Activated CD8-positive, alpha-beta memory T cell treated with anti-CD3 and anti-CD28 coated beads, Interleukin-2, amount 10 ng/mL, durations not matched to agents 7 days and 5 days (primary cell): ENCODE measurements around the gene DENND2C. TPM values are rescaled to one million over a fixed set of nuclear protein-coding genes. Genes with fewer than 3 reads are reported as not detected.

Experiments
- ATAC-seq: fragments of 150-1000 bp; cut with Tn5 transposase; one replicate; pipeline ENCODE4 v1.10.0; 2021; ENCODE audit warnings: moderate library complexity
- CTCF ChIA-PET: fragments of 350-600 bp; sonication (Branson Sonifier 250); formaldehyde crosslinking; loops from one replicate; lab custom pipeline; 2021; ENCODE audit warnings: antibody characterized with exemption; lab: Charles Lee
- DNase-seq: peaks from one replicate; pipeline ENCODE4 v3.0.0-alpha.2; 2020
- H3K27ac Mint-ChIP-seq: one replicate; pipeline ENCODE4 v1.8.0; 2021; ENCODE audit warnings: mild to moderate bottlenecking, mixed read lengths
- H3K27me3 Mint-ChIP-seq: one replicate; pipeline ENCODE4 v1.8.0; 2021; ENCODE audit warnings: mixed read lengths
- H3K36me3 Mint-ChIP-seq: one replicate; pipeline ENCODE4 v1.8.0; 2021; ENCODE audit warnings: mild to moderate bottlenecking, mixed read lengths
- H3K4me1 Mint-ChIP-seq: one replicate; pipeline ENCODE4 v1.8.0; 2021; ENCODE audit warnings: mixed read lengths
- H3K4me3 Mint-ChIP-seq: one replicate; pipeline ENCODE4 v1.8.0; 2021; ENCODE audit warnings: mild to moderate bottlenecking, moderate library complexity, mixed read lengths
- H3K9me3 Mint-ChIP-seq: one replicate; pipeline ENCODE4 v1.8.0; 2022; ENCODE audit warnings: low read depth, mixed read lengths
- total RNA-seq, 2 experiments: library from RNA; stranded (reverse); gene quantifications; one replicate each; pipeline ENCODE4 v1.2.3, GENCODE V29; 2021

Gene DENND2C
- total RNA-seq, 2 experiments from 2014 or later = 0.29 to 0.35 TPM

GRCh38 chr1:114700036-114700600 is 30.3 kb upstream of the DENND2C start:
- ATAC-seq (no peak), DNase-seq (no peak)
- Mint-ChIP-seq H3K4me1 (no peaks in the 10 kb centered on the region), H3K9me3 (no peaks in the 10 kb centered on the region), H3K27me3 (peaks cover 13% of the 10 kb centered on the region), H3K27ac (no peak overlapping the region), H3K4me3 (no peak overlapping the region), H3K36me3 (peaks cover 1% of the 10 kb centered on the region)
- CTCF ChIA-PET = no interaction called here

DNA sequence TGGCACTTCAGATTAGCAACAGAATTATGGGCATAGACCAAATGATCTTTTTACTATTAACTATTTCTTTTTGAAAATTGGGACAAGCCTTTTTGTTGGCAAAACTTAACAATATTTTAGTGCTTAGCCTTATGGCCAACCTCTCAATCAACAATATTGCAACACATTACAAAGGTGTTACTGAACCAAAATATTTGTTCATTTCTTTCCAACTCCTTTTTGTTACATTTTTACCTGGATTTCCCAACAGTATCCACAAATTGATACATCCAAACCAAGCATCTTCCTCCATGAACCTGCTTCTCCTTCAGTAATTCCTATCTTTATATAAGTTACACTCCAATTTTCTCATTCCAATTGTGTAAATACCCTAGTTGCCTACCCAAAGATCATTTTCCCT is 27.0 kb upstream of the DENND2C start:
- Mint-ChIP-seq H3K4me3 (no peak overlapping the region), H3K27ac (no peak overlapping the region), H3K27me3 (peaks cover 14% of the 10 kb centered on the region), H3K36me3 (no peaks in the 10 kb centered on the region), H3K4me1 (no peaks in the 10 kb centered on the region), H3K9me3 (no peaks in the 10 kb centered on the region)
- DNase-seq = no peak
- CTCF ChIA-PET = no interaction called here
- no peak for ATAC-seq

DNA sequence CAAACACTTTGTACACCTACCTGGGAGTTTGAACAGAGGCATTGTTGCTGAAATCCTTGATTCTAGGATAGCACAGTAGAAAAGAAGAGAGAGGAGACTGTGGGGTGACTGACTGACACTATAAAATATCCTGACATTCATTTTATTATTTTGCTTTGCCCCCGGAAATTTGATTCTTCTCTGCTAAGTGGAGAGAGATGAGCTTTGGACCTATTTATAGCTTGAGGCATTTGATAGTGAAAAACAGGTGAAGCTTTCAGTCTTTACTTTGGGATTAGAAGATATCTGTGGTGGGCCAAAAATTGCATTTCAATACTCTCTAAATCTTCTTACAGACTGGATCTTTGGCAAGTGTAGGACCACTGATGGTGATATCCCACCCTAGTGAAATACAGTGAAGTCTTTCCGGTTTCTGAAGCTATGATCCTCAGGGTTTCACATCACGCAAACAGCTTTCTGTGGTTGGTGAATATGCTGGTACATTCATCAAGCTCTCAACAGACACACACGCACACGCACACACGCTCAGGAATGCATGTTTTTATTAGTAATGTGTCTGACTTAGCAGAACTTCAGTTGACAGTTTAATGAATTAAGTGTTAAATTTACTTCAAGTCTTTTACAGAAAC is 25.7 kb upstream of the DENND2C start, which contains the start of gene AMPD1:
TSS of gene AMPD1 (minus strand) at position 117 of the 629 bp plus-strand sequence. CDS start at position 42, 75 bp downstream.
- DNase-seq (no peak), ATAC-seq (no peak)
- Mint-ChIP-seq H3K36me3 (no peaks in the 10 kb centered on the region), H3K9me3 (no peaks in the 10 kb centered on the region), H3K4me3 (no peak within 1 kb of the TSS), H3K4me1 (no peaks in the 10 kb centered on the region), H3K27me3 (peaks cover 14% of the 10 kb centered on the region), H3K27ac (no peak within 1 kb of the TSS)
- CTCF ChIA-PET = interaction anchor here (1.1 kb wide), 1 partner anchor 348 kb away, joined by 4 read pairs; no protein-coding TSS in a partner anchor

- no peaks in the 10 kb centered on the region for H3K9me3 Mint-ChIP-seq
- no peaks in the 10 kb centered on the region for H3K36me3 Mint-ChIP-seq
- DNase-seq (no peak), ATAC-seq (no peak)
- no peaks in the 10 kb centered on the region for H3K4me1 Mint-ChIP-seq
- peaks cover 14% of the 10 kb centered on the region for H3K27me3 Mint-ChIP-seq
- H3K27ac Mint-ChIP-seq = no peak overlapping the region
- CTCF ChIA-PET = interaction anchor here (1.1 kb wide), 1 partner anchor 347 kb away, joined by 4 read pairs; no protein-coding TSS in a partner anchor
- H3K4me3 Mint-ChIP-seq = no peak overlapping the region
Measured at GRCh38 chr1:114694540-114695310, 24.9 kb upstream of the DENND2C start.

- Mint-ChIP-seq H3K36me3 (no peaks in the 10 kb centered on the region), H3K4me3 (no peak overlapping the region), H3K27me3 (peaks cover 20% of the 10 kb centered on the region), H3K9me3 (no peaks in the 10 kb centered on the region), H3K27ac (no peak overlapping the region), H3K4me1 (no peaks in the 10 kb centered on the region)
- ATAC-seq (no peak), DNase-seq (no peak)
- CTCF ChIA-PET = no interaction called here
Measured at GRCh38 chr1:114692947-114693346, 23.1 kb upstream of the DENND2C start.

DNA sequence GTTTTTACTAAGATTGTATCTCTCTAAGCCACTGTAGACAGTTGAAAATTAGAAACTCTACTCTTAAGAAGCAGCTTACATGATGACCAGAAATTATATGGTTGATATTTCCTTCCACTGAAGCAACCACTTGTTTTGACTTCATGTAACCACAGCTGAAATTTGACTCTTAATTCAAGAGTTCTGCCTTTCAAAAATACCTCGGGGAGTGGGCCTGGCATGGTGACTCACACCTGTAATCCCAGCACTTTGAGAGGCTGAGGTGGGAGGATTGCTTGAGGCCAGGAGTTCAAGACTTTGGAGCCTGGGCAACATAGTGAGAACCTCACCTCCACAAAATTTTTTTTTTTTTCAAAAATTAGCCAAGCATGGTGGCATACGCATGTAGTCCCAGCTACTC is 21.2 kb upstream of the DENND2C start:
- no peaks in the 10 kb centered on the region for H3K36me3 Mint-ChIP-seq
- no peaks in the 10 kb centered on the region for H3K9me3 Mint-ChIP-seq
- H3K27ac Mint-ChIP-seq = no peak overlapping the region
- H3K4me3 Mint-ChIP-seq = no peak overlapping the region
- no peak for ATAC-seq
- no peaks in the 10 kb centered on the region for H3K4me1 Mint-ChIP-seq
- CTCF ChIA-PET = no interaction called here
- peaks cover 31% of the 10 kb centered on the region for H3K27me3 Mint-ChIP-seq
- no peak for DNase-seq

DNA sequence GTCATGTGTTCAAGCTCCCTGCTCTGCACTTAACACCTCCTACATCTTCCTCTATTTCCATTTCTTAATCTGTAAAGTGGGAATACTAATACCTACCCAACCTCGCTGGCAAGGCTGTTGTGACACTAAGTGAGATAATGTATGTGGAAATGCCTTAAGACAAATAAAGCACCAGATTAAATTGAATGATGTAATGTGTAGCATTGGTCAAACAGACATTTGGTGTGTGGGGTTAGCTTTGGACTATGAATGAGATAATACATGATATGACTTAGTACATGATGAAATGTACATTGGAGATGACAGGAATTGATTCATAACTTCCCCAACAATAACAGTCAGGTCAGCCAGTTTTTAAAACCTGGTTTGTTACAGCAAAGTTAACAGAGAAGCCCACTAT is 20.3 kb upstream of the DENND2C start:
- DNase-seq (no peak), ATAC-seq (no peak)
- H3K4me3 Mint-ChIP-seq = no peak overlapping the region
- H3K27me3 Mint-ChIP-seq = peaks cover 34% of the 10 kb centered on the region
- H3K9me3 Mint-ChIP-seq = no peaks in the 10 kb centered on the region
- H3K36me3 Mint-ChIP-seq = no peaks in the 10 kb centered on the region
- no peak overlapping the region for H3K27ac Mint-ChIP-seq
- no peaks in the 10 kb centered on the region for H3K4me1 Mint-ChIP-seq
- CTCF ChIA-PET = interaction anchor here (1.2 kb wide), 1 partner anchor 12 kb away, joined by 3 read pairs; no protein-coding TSS in a partner anchor

- CTCF ChIA-PET = no interaction called here
- no peak for DNase-seq
- H3K27ac Mint-ChIP-seq = no peak overlapping the region
- H3K36me3 Mint-ChIP-seq = no peaks in the 10 kb centered on the region
- no peaks in the 10 kb centered on the region for H3K4me1 Mint-ChIP-seq
- no peak overlapping the region for H3K4me3 Mint-ChIP-seq
- H3K27me3 Mint-ChIP-seq = peaks cover 42% of the 10 kb centered on the region
- ATAC-seq = no peak
- no peaks in the 10 kb centered on the region for H3K9me3 Mint-ChIP-seq
Measured at GRCh38 chr1:114688526-114688925, 18.7 kb upstream of the DENND2C start.

DNA sequence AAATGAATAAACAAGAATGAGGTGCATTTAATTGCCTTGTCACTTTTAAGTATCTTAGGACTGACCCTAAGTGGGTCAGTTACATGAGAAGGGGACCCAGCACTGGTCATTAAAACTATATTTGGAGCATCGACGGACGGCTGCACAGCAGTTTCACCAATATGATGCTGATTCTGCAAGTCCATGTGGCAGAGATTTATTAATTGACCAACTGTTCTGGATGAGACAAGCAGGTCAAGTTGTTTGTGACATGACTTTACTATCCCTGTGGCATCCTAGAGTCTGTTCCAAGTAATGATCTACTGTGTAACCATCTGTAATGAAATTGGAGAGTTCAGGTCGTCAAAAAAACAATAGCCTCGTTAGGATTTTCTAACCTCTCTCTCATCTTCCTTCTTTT is 16.0 kb upstream of the DENND2C start:
- Mint-ChIP-seq H3K27me3 (peaks cover 47% of the 10 kb centered on the region), H3K36me3 (no peaks in the 10 kb centered on the region), H3K27ac (no peak overlapping the region), H3K9me3 (no peaks in the 10 kb centered on the region), H3K4me3 (no peak overlapping the region), H3K4me1 (no peaks in the 10 kb centered on the region)
- CTCF ChIA-PET = no interaction called here
- DNase-seq (no peak), ATAC-seq (no peak)

DNA sequence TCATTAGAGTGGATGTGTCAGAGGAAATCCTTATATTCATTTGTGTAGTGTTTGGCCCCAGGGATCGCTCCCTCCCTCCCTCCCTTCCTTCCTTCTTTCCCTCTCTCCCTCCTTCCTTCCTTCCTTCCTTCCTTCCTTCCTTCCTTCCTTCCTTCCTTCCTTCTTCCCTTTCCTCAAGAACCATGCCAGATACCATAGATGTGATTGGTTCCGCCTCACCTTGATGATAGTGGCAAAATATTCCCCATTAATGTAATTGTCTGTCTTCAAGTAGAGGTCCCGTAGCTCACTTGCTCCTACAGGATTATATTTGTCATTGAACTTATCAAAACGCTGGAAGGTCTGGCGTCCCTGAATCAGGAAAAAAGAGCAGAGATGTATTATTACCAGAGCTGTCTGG is 7.8 kb upstream of the DENND2C start:
- no peak overlapping the region for H3K4me3 Mint-ChIP-seq
- DNase-seq (no peak), ATAC-seq (no peak)
- H3K9me3 Mint-ChIP-seq = no peaks in the 10 kb centered on the region
- H3K4me1 Mint-ChIP-seq = no peaks in the 10 kb centered on the region
- CTCF ChIA-PET = no interaction called here
- peaks cover 55% of the 10 kb centered on the region for H3K27me3 Mint-ChIP-seq
- no peak overlapping the region for H3K27ac Mint-ChIP-seq
- no peaks in the 10 kb centered on the region for H3K36me3 Mint-ChIP-seq

DNA sequence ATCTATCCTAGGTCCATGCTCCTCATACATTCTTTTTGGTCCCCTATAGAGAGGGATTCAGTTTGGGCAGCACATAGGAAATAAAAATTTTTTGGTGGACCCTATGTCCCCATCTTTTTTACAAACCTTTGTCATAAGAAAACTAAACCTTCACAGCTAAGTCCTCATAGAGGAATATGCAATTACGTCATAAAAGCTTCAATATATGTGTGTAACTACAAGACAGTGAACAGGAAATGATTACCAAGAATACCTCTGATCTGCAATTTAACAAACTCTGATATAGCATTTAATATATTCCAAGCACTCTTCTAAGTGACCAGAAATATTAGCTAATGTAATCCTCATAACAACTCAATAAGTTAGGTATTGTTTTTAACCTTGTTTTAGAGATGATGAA is 6.3 kb upstream of the DENND2C start:
- H3K36me3 Mint-ChIP-seq = no peaks in the 10 kb centered on the region
- CTCF ChIA-PET = no interaction called here
- no peaks in the 10 kb centered on the region for H3K4me1 Mint-ChIP-seq
- peaks cover 56% of the 10 kb centered on the region for H3K27me3 Mint-ChIP-seq
- no peak overlapping the region for H3K27ac Mint-ChIP-seq
- no peak for ATAC-seq
- no peaks in the 10 kb centered on the region for H3K9me3 Mint-ChIP-seq
- no peak for DNase-seq
- no peak overlapping the region for H3K4me3 Mint-ChIP-seq

DNA sequence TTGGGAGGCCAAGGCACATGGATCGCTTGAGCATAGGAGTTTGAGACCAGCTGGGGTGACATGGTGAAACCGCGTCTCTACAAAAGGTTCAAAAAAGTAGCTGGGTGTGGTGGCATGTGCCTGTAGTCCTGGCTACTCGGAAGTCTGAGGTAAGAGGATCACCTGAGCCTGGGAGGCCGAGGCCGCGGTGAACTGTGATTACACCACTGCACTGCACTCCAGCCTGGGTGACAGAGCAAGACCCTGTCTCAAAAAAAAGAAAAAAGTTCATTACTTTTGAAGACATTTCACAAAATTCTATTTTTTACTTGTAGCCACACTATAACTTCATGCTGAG is 2.1 kb upstream of the DENND2C start:
- no peak overlapping the region for H3K27ac Mint-ChIP-seq

DNA sequence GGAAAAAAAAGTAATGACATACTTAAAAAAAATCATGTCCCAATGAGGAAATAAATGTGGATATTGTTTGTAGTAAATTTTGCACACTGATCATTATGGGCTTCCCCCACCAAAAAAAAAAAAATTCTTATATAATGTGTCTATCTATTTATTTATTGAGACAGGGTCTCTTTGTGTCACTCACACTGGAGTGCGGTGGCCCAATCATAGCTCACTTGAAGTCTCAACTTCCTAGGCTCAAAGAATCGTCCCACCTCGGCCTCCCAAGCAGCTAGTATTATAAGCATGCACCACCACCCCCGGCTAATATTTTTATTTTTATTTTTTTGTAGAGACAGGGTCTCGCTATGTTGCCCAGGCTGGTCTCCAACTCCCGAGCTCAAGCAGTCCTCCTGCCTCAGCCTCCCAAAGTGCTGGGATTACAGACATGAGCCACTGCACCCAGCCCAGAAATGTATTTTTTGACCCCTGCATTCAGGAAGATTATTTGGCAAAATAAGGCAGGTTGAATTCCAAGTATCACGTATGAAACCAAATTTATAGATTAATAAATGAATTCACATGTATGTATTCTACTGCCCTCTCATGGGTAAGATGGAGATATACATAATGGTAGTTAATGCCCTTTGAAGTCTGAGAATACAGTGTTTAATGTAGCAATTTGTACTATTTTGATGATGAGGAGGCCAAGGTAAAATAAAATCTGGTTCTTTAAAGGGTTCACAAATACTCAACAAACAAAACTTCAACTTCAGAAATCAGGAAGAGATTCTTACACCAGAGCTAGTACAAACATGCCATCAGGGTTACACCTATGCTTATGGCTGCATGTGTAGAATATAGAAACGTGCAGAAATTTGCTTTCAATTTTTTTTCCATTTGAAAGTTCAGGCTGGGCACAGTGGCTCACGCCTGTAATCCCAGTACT is 1.4 kb upstream of the DENND2C start:
- no peak for DNase-seq
- Mint-ChIP-seq H3K9me3 (no peaks in the 10 kb centered on the region), H3K27ac (no peak overlapping the region), H3K4me3 (no peak overlapping the region), H3K4me1 (peaks cover 12% of the 10 kb centered on the region), H3K36me3 (no peaks in the 10 kb centered on the region), H3K27me3 (peaks cover 44% of the 10 kb centered on the region)
- ATAC-seq = no peak
- CTCF ChIA-PET = interaction anchor here (1.0 to 1.9 kb wide), 4 partner anchors 42 to 693 kb away, joined by 3 to 4 read pairs (median 3); no protein-coding TSS in a partner anchor

More for the DNA sequence above, 2.1 kb upstream of the DENND2C start:
- Mint-ChIP-seq H3K27me3 (peaks cover 44% of the 10 kb centered on the region), H3K4me3 (no peak overlapping the region), H3K4me1 (peaks cover 12% of the 10 kb centered on the region), H3K36me3 (no peaks in the 10 kb centered on the region), H3K9me3 (no peaks in the 10 kb centered on the region)
- CTCF ChIA-PET = interaction anchor here (0.8 to 1.9 kb wide), 2 partner anchors 325 to 389 kb away, joined by 3 to 4 read pairs; no protein-coding TSS in a partner anchor
- no peak for ATAC-seq
- no peak for DNase-seq
